ENCODE results near the gene KIF21A. TPM values are rescaled to one million over a fixed set of nuclear protein-coding genes. Genes with fewer than 3 reads are reported as not detected.

The KIF21A gene
- total and polyA plus RNA-seq, 8 donors, result 6.3 to 17.3 (median 14.3) TPM

GRCh38 chr12:39348941-39349626 is 93.8 kb downstream of the KIF21A start:
- WGBS, 2 donors, result 81 to 90% methylated on average over 3 of the region's 3 CpGs
- no peak for DNase-seq
- intact Hi-C loops (cut with DNase I), result no loop called here
- H3K4me1 ChIP-seq, result no peaks in the 10 kb centered on the region
- FAIRE-seq, result no peak
- H3K27ac ChIP-seq, result no peak overlapping the region
- H3K36me3 ChIP-seq, result no peaks in the 10 kb centered on the region
- no peak for ATAC-seq
- no peaks in the 10 kb centered on the region for H3K9me3 ChIP-seq
- no peak overlapping the region for H3K4me3 ChIP-seq
- no peak for TF ChIP-seq CTCF (IDR thresholded peaks at IDR 0.05)
- H3K27me3 ChIP-seq, result no peaks in the 10 kb centered on the region

- DNase-seq, result no peak
These were observed 94.4 kb downstream of the KIF21A start for GRCh38 chr12:39348523-39348922.

GRCh38 chr12:39344926-39345325 is 98.0 kb downstream of the KIF21A start:
- H3K9me3 ChIP-seq, result no peaks in the 10 kb centered on the region
- WGBS, 2 donors, result 72 to 82% methylated on average over 2 of the region's 2 CpGs
- no peaks in the 10 kb centered on the region for H3K36me3 ChIP-seq
- no peak overlapping the region for H3K27ac ChIP-seq
- no peak overlapping the region for H3K4me3 ChIP-seq
- intact Hi-C loops (cut with DNase I), result no loop called here
- TF ChIP-seq CTCF (IDR thresholded peaks at IDR 0.05), result no peak
- peaks cover 0 to 4% (median 0%) of the 10 kb centered on the region in 3 donors for H3K4me1 ChIP-seq
- DNase-seq (no peak), FAIRE-seq (no peak), ATAC-seq (no peak)
- no peaks in the 10 kb centered on the region for H3K27me3 ChIP-seq

More at GRCh38 chr12:39348523-39348922, 94.4 kb downstream of the KIF21A start:
- 50 to 53% methylated on average over 1 of the region's 1 CpG for WGBS, 2 donors
- Histone ChIP-seq H3K4me1 (no peaks in the 10 kb centered on the region), H3K36me3 (no peaks in the 10 kb centered on the region), H3K27ac (no peak overlapping the region), H3K27me3 (no peaks in the 10 kb centered on the region), H3K9me3 (no peaks in the 10 kb centered on the region), H3K4me3 (no peak overlapping the region)
- FAIRE-seq (no peak), ATAC-seq (no peak)
- TF ChIP-seq CTCF (IDR thresholded peaks at IDR 0.05), result no peak
- intact Hi-C loops (cut with DNase I), result no loop called here

GRCh38 chr12:39343665-39344064 is 99.3 kb downstream of the KIF21A start:
- DNase-seq, result no peak
- H3K36me3 ChIP-seq, result no peaks in the 10 kb centered on the region
- no peaks in the 10 kb centered on the region for H3K9me3 ChIP-seq
- peaks cover 0 to 4% (median 0%) of the 10 kb centered on the region in 3 donors for H3K4me1 ChIP-seq
- ATAC-seq, result no peak
- intact Hi-C loops (cut with DNase I), result no loop called here
- no peak overlapping the region for H3K4me3 ChIP-seq
- no peak for FAIRE-seq
- WGBS, 2 donors, result 92 to 93% methylated on average over 4 of the region's 4 CpGs
- no peak for TF ChIP-seq CTCF (IDR thresholded peaks at IDR 0.05)
- no peak overlapping the region for H3K27ac ChIP-seq
- no peaks in the 10 kb centered on the region for H3K27me3 ChIP-seq

GRCh38 chr12:39341761-39342160 is 101.2 kb downstream of the KIF21A start:
- Histone ChIP-seq H3K4me1 (peaks cover 0 to 4% (median 0%) of the 10 kb centered on the region in 3 donors), H3K27ac (no peak overlapping the region), H3K4me3 (no peak overlapping the region), H3K27me3 (no peaks in the 10 kb centered on the region), H3K36me3 (no peaks in the 10 kb centered on the region), H3K9me3 (no peaks in the 10 kb centered on the region)
- intact Hi-C loops (cut with DNase I), result no loop called here
- ATAC-seq, result no peak
- no peak for DNase-seq
- 99 to 100% methylated on average over 1 of the region's 1 CpG for WGBS, 2 donors
- no peak for TF ChIP-seq CTCF (IDR thresholded peaks at IDR 0.05)
- FAIRE-seq, result no peak
